Transverse colon (tissue), 4 donors: ENCODE measurements around the gene AGAP1. TPM values are rescaled to one million over a fixed set of nuclear protein-coding genes. Genes with fewer than 3 reads are reported as not detected.

ENCODE experiments used
- DNase-seq: peaks from one replicate; pipeline ENCODE4 v3.0.0-alpha.2; 2019
- H3K27ac ChIP-seq, 4 donors: fragments of 200-600 bp; sonication (generic); 2 replicates each; pipeline ENCODE4 v1.5.1; 2016 to 2018; ENCODE audit warnings: inconsistent platforms in 4 of 4
- H3K27me3 ChIP-seq: fragments of 200-600 bp; sonication (generic); 2 replicates; pipeline ENCODE4 v1.5.1; 2017; ENCODE audit warnings: inconsistent platforms
- H3K36me3 ChIP-seq, 4 donors: fragments of 200-600 bp; sonication (generic); 2 replicates each; pipeline ENCODE4 v1.5.1; 2017 to 2019; ENCODE audit warnings: inconsistent platforms in 4 of 4
- H3K4me1 ChIP-seq, 4 donors: fragments of 200-600 bp; sonication (generic); 2 replicates each; pipeline ENCODE4 v1.5.1; 2017 to 2020; ENCODE audit warnings: inconsistent platforms in 4 of 4
- H3K4me3 ChIP-seq, 4 donors: fragments of 200-600 bp; sonication (generic); 1 replicate in 1 of 4; 2 replicates in 3 of 4; pipeline versions ENCODE4 v1.5.1 to v1.6.1; 2017 to 2019; ENCODE audit warnings: inconsistent platforms in 4 of 4
- H3K9me3 ChIP-seq, 2 donors: fragments of 200-600 bp; sonication (generic); 2 replicates each; pipeline ENCODE4 v1.5.1; 2017 to 2019; ENCODE audit warnings: inconsistent platforms in 2 of 2
- EP300 ChIP-seq: sonication (generic); formaldehyde crosslinking; IDR thresholded peaks from one replicate; pipeline ENCODE4 v1.6.1; 2017; ENCODE audit warnings: antibody characterized with exemption, low read depth
- POLR2A ChIP-seq: fragments of 450-650 bp; IDR thresholded peaks from one replicate; pipeline ENCODE4 v1.6.1; 2016; ENCODE audit warnings: antibody characterized with exemption, mild to moderate bottlenecking, moderate library complexity
- POLR2AphosphoS5 ChIP-seq, 3 donors: sonication (generic); formaldehyde crosslinking; IDR thresholded peaks; one replicate each; pipeline ENCODE4 v1.6.1; 2016; ENCODE audit warnings: antibody characterized with exemption in 3 of 3
- WGBS, 2 donors: methylation state at CpG; one replicate each; pipeline ENCODE4 v1.1.5; 2018; ENCODE audit warnings: low coverage in 1 of 2; 5-methylcytosine and 5-hydroxymethylcytosine counted together
- in situ Hi-C, 4 donors: fragments of 200-750 bp; cut with MboI; loops; one replicate each; pipeline versions ENCODE4 v1.15.0 to v1.15.1; 2017; ENCODE audit warnings: low sequenced_read_pairs in 3 of 4, low pct_ligation_motif_present in 1 of 4, low pct_unique_long_range_greater_than_20kb in 1 of 4
- intact Hi-C: fragments of 100-400 bp; cut with DNase I; formaldehyde crosslinking; loops from one replicate; pipeline ENCODE4 v1.15.1; 2023; ENCODE audit warnings: low total_unique reads
- total RNA-seq, 4 donors: library from RNA; depleted of rRNA; stranded (reverse); fragments of >200 nt; gene quantifications; one replicate each; pipeline ENCODE4 v1.1.0, GENCODE V29; 2016
- TF ChIP-seq, protein P1 (sequence below), 5 experiments: fragments of 200-600 bp in 3 of 5; fragments of 450-650 bp in 2 of 5; sonication (generic) in 3 of 5; IDR thresholded peaks; 1 replicate in 2 of 5; 2 replicates in 3 of 5; pipeline ENCODE4 v1.5.1; 2016 to 2017; ENCODE audit warnings: antibody characterized with exemption in 5 of 5, inconsistent platforms in 3 of 5, mild to moderate bottlenecking in 2 of 5, moderate library complexity in 1 of 5

AGAP1 gene
- total RNA-seq, 4 donors from 2014 or later = 56.1 to 96.9 (median 71.2) TPM

DNA sequence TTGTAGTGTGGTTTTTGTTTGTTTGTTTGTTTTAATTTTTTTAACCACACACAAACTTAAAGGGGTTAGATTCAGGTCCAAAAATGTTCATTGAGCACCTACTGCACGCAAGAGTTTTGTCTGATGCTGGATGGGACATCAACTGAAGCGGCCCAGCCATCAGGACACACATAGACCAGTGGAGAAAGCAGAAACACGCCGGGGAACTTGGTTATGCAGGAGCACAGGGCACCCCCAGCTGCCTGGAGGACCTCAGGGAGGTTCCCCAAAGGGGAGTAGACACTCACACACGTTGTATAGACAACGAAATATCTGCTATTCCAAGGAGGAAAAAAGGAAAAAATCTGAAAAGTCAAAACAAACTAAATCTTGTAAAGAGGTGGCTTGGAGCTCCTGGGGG, 482.7 kb downstream of the AGAP1 start:
- no peak for TF ChIP-seq EP300
- TF ChIP-seq, protein P1, sequence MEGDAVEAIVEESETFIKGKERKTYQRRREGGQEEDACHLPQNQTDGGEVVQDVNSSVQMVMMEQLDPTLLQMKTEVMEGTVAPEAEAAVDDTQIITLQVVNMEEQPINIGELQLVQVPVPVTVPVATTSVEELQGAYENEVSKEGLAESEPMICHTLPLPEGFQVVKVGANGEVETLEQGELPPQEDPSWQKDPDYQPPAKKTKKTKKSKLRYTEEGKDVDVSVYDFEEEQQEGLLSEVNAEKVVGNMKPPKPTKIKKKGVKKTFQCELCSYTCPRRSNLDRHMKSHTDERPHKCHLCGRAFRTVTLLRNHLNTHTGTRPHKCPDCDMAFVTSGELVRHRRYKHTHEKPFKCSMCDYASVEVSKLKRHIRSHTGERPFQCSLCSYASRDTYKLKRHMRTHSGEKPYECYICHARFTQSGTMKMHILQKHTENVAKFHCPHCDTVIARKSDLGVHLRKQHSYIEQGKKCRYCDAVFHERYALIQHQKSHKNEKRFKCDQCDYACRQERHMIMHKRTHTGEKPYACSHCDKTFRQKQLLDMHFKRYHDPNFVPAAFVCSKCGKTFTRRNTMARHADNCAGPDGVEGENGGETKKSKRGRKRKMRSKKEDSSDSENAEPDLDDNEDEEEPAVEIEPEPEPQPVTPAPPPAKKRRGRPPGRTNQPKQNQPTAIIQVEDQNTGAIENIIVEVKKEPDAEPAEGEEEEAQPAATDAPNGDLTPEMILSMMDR (IDR thresholded peaks at IDR 0.05) = no peak
- TF ChIP-seq POLR2A = no peak
- TF ChIP-seq POLR2AphosphoS5 (IDR thresholded peaks at IDR 0.05) = no peak
- DNase-seq = no peak
- in situ Hi-C loops = no loop called here

DNA sequence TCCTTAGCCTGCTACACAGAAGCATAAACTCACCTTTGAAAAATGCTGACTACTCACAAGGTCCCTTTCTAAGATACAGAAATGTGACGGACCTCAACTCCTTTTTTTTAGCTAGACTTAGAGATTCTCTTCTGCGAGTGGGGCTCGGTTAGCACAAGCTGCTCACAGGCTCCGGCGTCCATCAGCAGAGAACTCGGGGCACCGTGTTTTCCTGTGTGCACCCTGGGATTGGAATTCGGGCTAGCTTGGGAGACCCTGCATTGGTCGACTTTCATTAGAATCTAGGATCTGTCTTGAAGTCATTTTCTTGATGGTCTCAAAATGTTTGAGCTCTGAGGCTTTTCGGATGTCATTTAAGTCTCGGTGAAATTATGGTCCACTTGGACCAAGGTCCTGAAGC, 483.1 kb downstream of the AGAP1 start:
- WGBS, 2 donors = 93 to 100% methylated on average over 3 to 11 of the region's 11 CpGs
- H3K36me3 ChIP-seq = peaks cover 0 to 1% (median 0%) of the 10 kb centered on the region in 4 donors
- DNase-seq = no peak
- TF ChIP-seq, protein P1 (IDR thresholded peaks at IDR 0.05) = no peak
- TF ChIP-seq POLR2AphosphoS5 (IDR thresholded peaks at IDR 0.05) = no peak
- no peak for TF ChIP-seq EP300
- TF ChIP-seq POLR2A = no peak
- H3K27me3 ChIP-seq = no peaks in the 10 kb centered on the region
- H3K27ac ChIP-seq = no peak overlapping the region
- in situ Hi-C loops (no loop called here), intact Hi-C loops (no loop called here)
- H3K9me3 ChIP-seq = no peaks in the 10 kb centered on the region
- H3K4me3 ChIP-seq = no peak overlapping the region
- no peaks in the 10 kb centered on the region for H3K4me1 ChIP-seq

More for the DNA sequence above, 482.7 kb downstream of the AGAP1 start:
- Histone ChIP-seq H3K9me3 (no peaks in the 10 kb centered on the region), H3K27ac (no peak overlapping the region), H3K27me3 (no peaks in the 10 kb centered on the region), H3K36me3 (peaks cover 0 to 1% (median 0%) of the 10 kb centered on the region in 4 donors), H3K4me3 (no peak overlapping the region), H3K4me1 (no peaks in the 10 kb centered on the region)
- intact Hi-C loops = no loop called here
- WGBS, 2 donors = 82 to 90% methylated on average over 3 to 6 of the region's 6 CpGs

DNA sequence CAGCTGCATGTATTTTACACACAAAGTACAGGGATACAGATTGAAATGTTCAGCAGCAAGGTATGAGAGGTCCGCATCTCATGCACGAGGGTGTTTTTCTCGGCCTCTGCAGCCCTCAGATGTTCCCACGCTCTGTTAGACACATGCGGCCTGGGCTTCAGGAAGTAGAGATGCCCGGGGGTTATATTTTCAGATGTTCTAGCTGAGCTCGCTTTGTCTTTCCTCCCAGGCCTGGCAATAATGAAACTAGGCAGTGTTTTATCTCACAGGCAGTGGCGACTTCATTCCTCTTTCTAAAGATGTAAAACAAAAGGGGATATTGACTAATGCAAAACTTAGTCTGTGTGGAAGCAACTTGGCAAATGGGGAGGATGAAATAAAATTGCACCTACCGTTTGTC, 483.6 kb downstream of the AGAP1 start:
- intact Hi-C loops = no loop called here

DNA sequence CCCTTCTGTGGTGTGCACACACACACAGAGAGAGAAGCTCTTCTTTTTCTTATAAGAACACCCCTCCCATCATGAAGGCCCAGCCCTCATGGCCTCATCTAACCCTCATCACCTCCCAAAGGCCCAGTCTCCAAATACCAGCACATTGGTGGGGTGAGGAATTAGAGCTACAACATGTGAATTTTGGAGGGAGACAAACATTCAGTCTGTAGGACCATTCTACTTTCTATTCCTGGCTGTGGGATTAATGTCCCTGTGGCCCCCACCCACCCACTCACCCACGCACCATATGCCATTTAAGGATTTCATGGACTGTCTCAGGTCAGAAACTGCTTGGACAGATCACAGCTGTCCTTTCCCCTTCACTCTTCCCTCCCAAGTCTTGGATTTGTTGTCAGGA, 484.2 kb downstream of the AGAP1 start:
- Histone ChIP-seq H3K4me1 (no peaks in the 10 kb centered on the region), H3K27me3 (no peaks in the 10 kb centered on the region), H3K27ac (no peak overlapping the region), H3K4me3 (no peak overlapping the region), H3K36me3 (peaks cover 0 to 1% (median 0%) of the 10 kb centered on the region in 4 donors), H3K9me3 (no peaks in the 10 kb centered on the region)
- TF ChIP-seq POLR2AphosphoS5 (IDR thresholded peaks at IDR 0.05) = no peak
- TF ChIP-seq POLR2A = no peak
- TF ChIP-seq, protein P1 (IDR thresholded peaks at IDR 0.05) = no peak
- no peak for TF ChIP-seq EP300
- in situ Hi-C loops = no loop called here
- DNase-seq = no peak
- intact Hi-C loops = no loop called here
- 64% methylated on average over 1 of the region's 1 CpG; no CpG with 5 or more reads in 1 of the 2 donors for WGBS, 2 donors

More for the DNA sequence above, 483.6 kb downstream of the AGAP1 start:
- no peaks in the 10 kb centered on the region for H3K27me3 ChIP-seq
- H3K27ac ChIP-seq = no peak overlapping the region
- WGBS, 2 donors = 84 to 89% methylated on average over 3 to 9 of the region's 9 CpGs
- in situ Hi-C loops = no loop called here
- no peaks in the 10 kb centered on the region for H3K4me1 ChIP-seq
- no peak for TF ChIP-seq EP300
- no peak for TF ChIP-seq POLR2AphosphoS5 (IDR thresholded peaks at IDR 0.05)
- TF ChIP-seq, protein P1 (IDR thresholded peaks at IDR 0.05) = no peak
- TF ChIP-seq POLR2A = no peak
- H3K9me3 ChIP-seq = no peaks in the 10 kb centered on the region
- H3K4me3 ChIP-seq = no peak overlapping the region
- DNase-seq = no peak
- peaks cover 0 to 1% (median 0%) of the 10 kb centered on the region in 4 donors for H3K36me3 ChIP-seq
